ENCODE results near the gene WDR41.
"Not testable (repeated sequence)": the region's sequence is repeated elsewhere in the genome, so short reads cannot be mapped to it uniquely, and the experiment has no call there.

The WDR41 gene

GRCh38 chr5:77398896-77399295, 93.2 kb downstream of the WDR41 start:
- DNase-seq, result no peak

GRCh38 chr5:77398458-77398857, 93.7 kb downstream of the WDR41 start:
- no peak for DNase-seq

GRCh38 chr5:77397686-77398292, 94.3 kb downstream of the WDR41 start:
- no peak for DNase-seq

GRCh38 chr5:77396017-77396416, 96.1 kb downstream of the WDR41 start:
- no peak for DNase-seq

- no peak for DNase-seq
Measured at GRCh38 chr5:77394064-77394715, 97.9 kb downstream of the WDR41 start.

- DNase-seq, result no peak
Measured at GRCh38 chr5:77391240-77391765, 100.8 kb downstream of the WDR41 start.

GRCh38 chr5:77390795-77391194, 101.3 kb downstream of the WDR41 start:
- no peak for DNase-seq

- DNase-seq, result no peak
Measured at GRCh38 chr5:77390221-77390620, 101.9 kb downstream of the WDR41 start.

GRCh38 chr5:77389746-77390145, 102.4 kb downstream of the WDR41 start:
- no peak for DNase-seq

- DNase-seq, result not testable (repeated sequence)
Measured at GRCh38 chr5:77386340-77386739, 105.8 kb downstream of the WDR41 start.

- not testable (repeated sequence) for DNase-seq
Measured at GRCh38 chr5:77383336-77383735, 108.8 kb downstream of the WDR41 start.

Measured in left hindlimb (tissue), 1 donor.